Panc1 (cell line): Measurements from ENCODE around the gene NAA25. TPM values are rescaled to one million over a fixed set of nuclear protein-coding genes. Genes with fewer than 3 reads are reported as not detected.
"Not testable (repeated sequence)": the region's sequence is repeated elsewhere in the genome, so short reads cannot be mapped to it uniquely, and the experiment has no call there.

Experiments
- ATAC-seq: fragments of 200-7000 bp; cut with Tn5 transposase; 2 replicates; pipeline ENCODE4 v1.9.1; 2020; ENCODE audit warnings: mild to moderate bottlenecking, moderate library complexity
- BruUV-seq: library from RNA; stranded (reverse); fragments of 400-500 nt; replicated peaks from 2 replicates; lab custom pipeline; 2021; lab: Mats Ljungman, UMichigan
- CTCF ChIA-PET: fragments of 300-600 bp; sonication (Branson Sonifier 250); formaldehyde crosslinking; loops from one replicate; lab custom pipeline; 2022; ENCODE audit warnings: antibody characterized with exemption; lab: Charles Lee
- POLR2A ChIA-PET: fragments of 300-600 bp; sonication (Branson Sonifier 250); formaldehyde crosslinking; loops from one replicate; lab custom pipeline; 2022; ENCODE audit warnings: antibody characterized with exemption; lab: Charles Lee
- DNase-seq: peaks from one replicate; pipeline ENCODE4 v3.0.0-alpha.2; 2010; ENCODE audit warnings: low read depth, low spot score
- H3K27ac ChIP-seq: 2 replicates; pipeline ENCODE4 v1.5.1; 2011; ENCODE audit warnings: mild to moderate bottlenecking, low read length, inconsistent platforms
- H3K27me3 ChIP-seq: fragments of 200-500 bp; sonication (Bioruptor generic); 2 replicates; pipeline ENCODE4 v1.6.0; 2014; ENCODE audit warnings: low read length, inconsistent platforms; ENCODE audit not compliant: control insufficient read depth, insufficient read depth
- H3K36me3 ChIP-seq: fragments of 200-500 bp; sonication (Bioruptor generic); 2 replicates; pipeline ENCODE4 v1.5.1; 2014; ENCODE audit warnings: inconsistent platforms, mild to moderate bottlenecking, low read length, moderate library complexity; ENCODE audit not compliant: control insufficient read depth, insufficient read depth
- H3K4me1 ChIP-seq: 2 replicates; pipeline ENCODE4 v1.5.1; 2011; ENCODE audit warnings: inconsistent platforms, mild to moderate bottlenecking, low read length, moderate library complexity; ENCODE audit not compliant: control insufficient read depth, insufficient read depth
- H3K4me3 ChIP-seq, 2 experiments: 2 replicates each; pipeline ENCODE4 v1.5.1; 2011 to 2012; ENCODE audit warnings: low read depth in 2 of 2, low read length in 2 of 2, mild to moderate bottlenecking in 2 of 2, inconsistent platforms in 1 of 2, moderate library complexity in 1 of 2
- H3K9me3 ChIP-seq: fragments of 200-500 bp; sonication (Bioruptor generic); 2 replicates; pipeline ENCODE4 v1.5.1; 2014; ENCODE audit warnings: low read depth, mild to moderate bottlenecking, inconsistent platforms, low read length, moderate library complexity; ENCODE audit not compliant: control insufficient read depth, insufficient read depth
- CTCF ChIP-seq: fragments of 450-650 bp; IDR thresholded peaks from 2 replicates; pipeline ENCODE4 v1.5.1; 2017; ENCODE audit warnings: mild to moderate bottlenecking
- POLR2AphosphoS5 ChIP-seq: IDR thresholded peaks from 2 replicates; pipeline ENCODE4 v1.6.1; 2012; ENCODE audit warnings: mild to moderate bottlenecking, low read depth, low read length, moderate library complexity
- REST ChIP-seq, 2 experiments: IDR thresholded peaks; 2 replicates each; pipeline ENCODE4 v1.6.1; 2011 to 2012; ENCODE audit warnings: low read depth in 2 of 2, control low read depth in 1 of 2, low read length in 1 of 2, mild to moderate bottlenecking in 1 of 2, moderate library complexity in 1 of 2; ENCODE audit not compliant: insufficient read depth in 1 of 2
- SIN3A ChIP-seq: IDR thresholded peaks from 2 replicates; pipeline ENCODE4 v1.6.1; 2012; ENCODE audit warnings: low read depth, mild to moderate bottlenecking, low read length, moderate library complexity, borderline replicate concordance; ENCODE audit not compliant: insufficient read depth
- TCF7L2 ChIP-seq: IDR thresholded peaks from 2 replicates; pipeline ENCODE4 v1.6.1; 2011; ENCODE audit warnings: mild to moderate bottlenecking, low read depth, low read length, inconsistent platforms
- in situ Hi-C: cut with HindIII; loops from 2 replicates; pipeline ENCODE4 v1.10.0; 2016; ENCODE audit warnings: low sequenced_read_pairs, low pct_unique_long_range_greater_than_20kb
- intact Hi-C: fragments of 100-400 bp; cut with micrococcal nuclease; formaldehyde crosslinking; loops from one replicate; pipeline ENCODE4 v1.10.0; 2022; ENCODE audit not compliant: unreplicated experiment
- total RNA-seq: library from RNA; stranded (reverse); gene quantifications from one replicate; pipeline ENCODE4 v1.2.1, GENCODE V29; 2021; ENCODE audit not compliant: unreplicated experiment

NAA25 gene
- total RNA-seq, 1 experiment from 2014 or later, result 32.2 TPM

- BruUV-seq, result no TSS peak
- ATAC-seq (no peak), DNase-seq (no peak)
- H3K9me3 ChIP-seq, result no peaks in the 10 kb centered on the region
- CTCF ChIA-PET, result no interaction called here
- H3K27ac ChIP-seq, result no peak overlapping the region
- peaks cover 12% of the 10 kb centered on the region for H3K36me3 ChIP-seq
- TF ChIP-seq TCF7L2 (no peak), REST (IDR thresholded peaks at IDR 0.05; ENCODE audit: insufficient read depth in 1 of 2, low read depth in 2 of 2, low read length in 1 of 2) (no peak), POLR2AphosphoS5 (no peak), CTCF (no peak), SIN3A (no peak)
- H3K27me3 ChIP-seq, result no peaks in the 10 kb centered on the region
- H3K4me3 ChIP-seq, result no peak overlapping the region
- POLR2A ChIA-PET, result no interaction called here
- peaks cover 16% of the 10 kb centered on the region for H3K4me1 ChIP-seq
- intact Hi-C loops (no loop called here), in situ Hi-C loops (no loop called here)
Observed at GRCh38 chr12:112103758-112104503, 4.7 kb downstream of the NAA25 start.

GRCh38 chr12:112102746-112103145, 5.8 kb downstream of the NAA25 start:
- CTCF ChIA-PET, H3K27me3 ChIP-seq, in situ Hi-C loops, H3K9me3 ChIP-seq, POLR2A ChIA-PET, BruUV-seq, DNase-seq, H3K27ac ChIP-seq, H3K4me3 ChIP-seq, H3K36me3 ChIP-seq, ATAC-seq, intact Hi-C loops: not testable (repeated sequence)
- peaks cover 16% of the 10 kb centered on the region for H3K4me1 ChIP-seq

- no peaks in the 10 kb centered on the region for H3K27me3 ChIP-seq
- no peaks in the 10 kb centered on the region for H3K9me3 ChIP-seq
- no peak overlapping the region for H3K4me3 ChIP-seq
- ATAC-seq (no peak), DNase-seq (no peak)
- no peak for TF ChIP-seq REST (IDR thresholded peaks at IDR 0.05; ENCODE audit: insufficient read depth in 1 of 2, low read depth in 2 of 2, low read length in 1 of 2)
- TF ChIP-seq TCF7L2, result no peak
- TF ChIP-seq POLR2AphosphoS5, result no peak
- no peak for TF ChIP-seq CTCF
- no peak for TF ChIP-seq SIN3A
- BruUV-seq, result no TSS peak
- intact Hi-C loops (no loop called here), in situ Hi-C loops (no loop called here)
- ChIA-PET CTCF (interaction anchor here (0.7 kb wide), 1 partner anchor 9 kb away, joined by 4 read pairs; no protein-coding TSS in a partner anchor), POLR2A (no interaction called here)
- no peak overlapping the region for H3K27ac ChIP-seq
- peaks cover 15% of the 10 kb centered on the region for H3K4me1 ChIP-seq
- H3K36me3 ChIP-seq, result peaks cover 7% of the 10 kb centered on the region; the same call in 1 of the 2 replicates
Observed at GRCh38 chr12:112102127-112102526, 6.5 kb downstream of the NAA25 start.
